ENCODE measurements around the gene RNF181.
A peak's percentile ranks its signal among the peaks of the same experiment; 100 is the strongest.

The RNF181 gene

DNA sequence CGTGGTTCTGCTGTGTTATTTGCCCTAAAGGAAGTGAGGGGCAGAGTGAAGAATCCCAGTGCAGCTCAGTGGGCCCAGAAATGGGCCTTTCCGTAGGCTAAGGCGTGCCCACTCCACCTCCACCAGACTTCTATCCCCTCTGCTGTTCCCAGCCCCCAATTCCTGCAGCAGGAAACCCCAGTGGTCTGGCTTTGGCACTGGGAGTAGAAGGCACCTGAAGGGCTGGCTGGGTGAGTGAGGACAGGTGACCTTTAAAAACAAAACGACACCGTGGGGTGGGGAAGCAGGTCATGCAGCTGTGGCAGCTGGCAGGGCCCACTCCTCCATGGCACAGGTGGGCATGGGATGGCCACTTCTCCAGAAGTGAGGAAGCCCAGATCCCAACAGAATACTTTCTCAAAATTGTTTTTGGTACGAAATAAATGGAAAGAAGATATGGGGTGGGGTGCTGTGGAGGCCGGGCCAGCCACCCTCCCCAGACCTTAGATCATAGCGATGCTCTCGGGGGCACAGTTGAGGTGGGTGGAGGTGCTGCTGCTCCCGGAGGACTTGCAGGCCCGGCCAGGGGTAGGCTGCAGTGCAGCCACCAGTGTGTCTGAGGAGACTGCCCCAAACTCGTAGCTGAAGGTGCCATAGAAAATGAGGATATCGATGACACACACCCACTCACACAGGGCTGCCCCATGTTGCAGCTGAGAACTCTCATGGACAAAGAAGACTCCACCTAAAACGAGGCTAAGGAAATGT is 3.2 kb downstream of the RNF181 start:
- H3K27ac ChIP-seq (ENCODE audit: low read depth, low read length), result no peak overlapping the region
- H3K36me3 ChIP-seq (ENCODE audit: control insufficient read depth, insufficient read depth, low read length), result peaks cover 8% of the 10 kb centered on the region
- no peak overlapping the region for H2AK5ac ChIP-seq (ENCODE audit: low read length)
- H3K23ac ChIP-seq (ENCODE audit: low read length), result no peak overlapping the region
- no peak overlapping the region for H3K9ac ChIP-seq (ENCODE audit: low read length)
- no peak overlapping the region for H3K4me3 ChIP-seq (ENCODE audit: low read length)
- H2BK15ac ChIP-seq (replicated peaks; ENCODE audit: low read depth), result no peak overlapping the region
- no CpG with 5 or more reads among the region's 14 CpGs for WGBS (ENCODE audit: extremely low coverage, insufficient coverage, low lambda C conversion rate)
- peaks cover 15% of the 10 kb centered on the region for H3K79me2 ChIP-seq (ENCODE audit: control insufficient read depth, insufficient read depth, low read length)
- no peak overlapping the region for H3K4ac ChIP-seq (ENCODE audit: low read depth, low read length)
- H2BK5ac ChIP-seq (ENCODE audit: low read length), result no peak overlapping the region
- H4K5ac ChIP-seq (ENCODE audit: low read length), result no peak overlapping the region
- no peak overlapping the region for H2BK120ac ChIP-seq (ENCODE audit: low read depth, low read length)
- no peak overlapping the region for H3K18ac ChIP-seq (ENCODE audit: low read length)
- peaks cover 22% of the 10 kb centered on the region for H3K79me1 ChIP-seq (ENCODE audit: low read length)
- no peak overlapping the region for H3K56ac ChIP-seq (ENCODE audit: low read length)
- no peak overlapping the region for H4K8ac ChIP-seq (ENCODE audit: low read depth, low read length)
- H3K4me1 ChIP-seq (ENCODE audit: control insufficient read depth, low read depth, low read length), result peaks cover 5% of the 10 kb centered on the region
- no peaks in the 10 kb centered on the region for H3K27me3 ChIP-seq (ENCODE audit: insufficient read depth, low read length, poor library complexity)
- no peak overlapping the region for H3K4me2 ChIP-seq (ENCODE audit: low read length)
- DNase-seq, result no peak

DNA sequence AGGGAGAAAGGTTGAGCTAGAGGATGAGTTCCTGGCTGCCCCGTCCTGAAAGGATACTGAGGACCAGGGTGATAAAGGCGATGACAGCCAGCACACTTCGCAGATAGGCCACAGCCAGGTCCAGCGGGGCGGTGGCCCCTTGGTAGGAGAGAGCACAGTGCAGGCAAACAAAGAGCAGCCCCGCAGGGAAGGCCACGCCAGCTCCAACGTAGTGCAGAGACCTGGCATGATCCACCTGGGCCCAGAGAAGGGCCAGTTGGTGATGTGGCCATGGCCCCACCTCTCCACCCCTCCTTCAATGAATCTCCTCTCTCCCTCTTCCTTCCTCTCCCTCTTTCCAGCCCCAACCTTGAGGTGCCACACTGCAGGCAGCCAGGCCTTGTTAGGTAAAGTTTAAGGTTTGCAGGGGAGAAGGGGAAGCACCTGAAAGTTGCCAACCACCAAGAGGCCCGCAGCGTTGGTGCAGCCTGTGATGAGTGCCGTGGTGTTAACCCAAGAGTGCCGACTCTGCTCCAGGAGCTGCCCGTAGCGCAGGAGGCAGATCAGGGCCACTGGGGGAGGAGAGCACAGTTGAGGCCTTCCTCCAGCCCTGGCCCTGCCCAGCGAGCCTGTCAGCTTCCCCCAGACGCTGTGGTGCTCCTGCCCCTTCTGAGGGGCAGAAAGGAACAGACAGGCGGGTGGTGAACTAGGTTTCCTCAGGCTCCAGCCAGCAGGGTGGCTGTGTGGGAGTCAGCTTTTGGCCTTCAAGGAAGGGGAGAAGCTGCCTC is 4.1 kb downstream of the RNF181 start:
- H3K79me2 ChIP-seq (ENCODE audit: control insufficient read depth, insufficient read depth, low read length), result peaks cover 18% of the 10 kb centered on the region
- no peak overlapping the region for H2BK120ac ChIP-seq (ENCODE audit: low read depth, low read length)
- H2BK5ac ChIP-seq (ENCODE audit: low read length), result no peak overlapping the region
- H4K8ac ChIP-seq (ENCODE audit: low read depth, low read length), result no peak overlapping the region
- WGBS (ENCODE audit: extremely low coverage, insufficient coverage, low lambda C conversion rate), result no CpG with 5 or more reads among the region's 17 CpGs
- no peak overlapping the region for H3K4ac ChIP-seq (ENCODE audit: low read depth, low read length)
- no peak overlapping the region for H4K5ac ChIP-seq (ENCODE audit: low read length)
- H2BK15ac ChIP-seq (replicated peaks; ENCODE audit: low read depth), result no peak overlapping the region
- H3K9ac ChIP-seq (ENCODE audit: low read length), result no peak overlapping the region
- H3K4me2 ChIP-seq (ENCODE audit: low read length), result no peak overlapping the region
- no peaks in the 10 kb centered on the region for H3K27me3 ChIP-seq (ENCODE audit: insufficient read depth, low read length, poor library complexity)
- H3K56ac ChIP-seq (ENCODE audit: low read length), result no peak overlapping the region
- peaks cover 24% of the 10 kb centered on the region for H3K79me1 ChIP-seq (ENCODE audit: low read length)
- no peak overlapping the region for H3K23ac ChIP-seq (ENCODE audit: low read length)
- no peak for DNase-seq
- H3K18ac ChIP-seq (ENCODE audit: low read length), result no peak overlapping the region
- no peak overlapping the region for H3K4me3 ChIP-seq (ENCODE audit: low read length)
- H2AK5ac ChIP-seq (ENCODE audit: low read length), result no peak overlapping the region
- no peak overlapping the region for H3K27ac ChIP-seq (ENCODE audit: low read depth, low read length)
- H3K36me3 ChIP-seq (ENCODE audit: control insufficient read depth, insufficient read depth, low read length), result peaks cover 8% of the 10 kb centered on the region
- H3K4me1 ChIP-seq (ENCODE audit: control insufficient read depth, low read depth, low read length), result peaks cover 4% of the 10 kb centered on the region

DNA sequence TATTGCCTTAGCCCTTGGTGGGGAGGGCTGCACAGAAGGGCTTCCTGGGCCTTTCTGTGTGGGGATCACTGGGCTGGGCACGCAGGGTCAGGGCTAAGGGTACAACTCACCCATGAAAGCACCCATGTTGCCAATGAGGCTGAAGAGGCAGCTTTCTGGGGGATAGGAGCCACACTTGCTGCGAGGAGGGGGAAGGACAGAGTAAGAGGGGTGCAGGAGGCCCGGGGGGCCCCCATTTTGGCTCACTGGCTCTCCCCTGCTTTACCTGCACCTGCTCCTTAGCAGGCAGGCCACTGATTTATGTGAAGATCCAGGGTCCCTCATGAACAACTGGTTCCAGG is 4.7 kb downstream of the RNF181 start:
- Histone ChIP-seq H3K4me1 (ENCODE audit: control insufficient read depth, low read depth, low read length) (peaks cover 4% of the 10 kb centered on the region), H4K8ac (ENCODE audit: low read depth, low read length) (no peak overlapping the region), H3K36me3 (ENCODE audit: control insufficient read depth, insufficient read depth, low read length) (peaks cover 8% of the 10 kb centered on the region), H3K79me1 (ENCODE audit: low read length) (peaks cover 24% of the 10 kb centered on the region), H3K4me2 (ENCODE audit: low read length) (no peak overlapping the region), H2BK120ac (ENCODE audit: low read depth, low read length) (no peak overlapping the region), H3K56ac (ENCODE audit: low read length) (no peak overlapping the region), H2AK5ac (ENCODE audit: low read length) (no peak overlapping the region), H3K27me3 (ENCODE audit: insufficient read depth, low read length, poor library complexity) (no peaks in the 10 kb centered on the region), H3K23ac (ENCODE audit: low read length) (no peak overlapping the region), H3K27ac (ENCODE audit: low read depth, low read length) (no peak overlapping the region), H2BK15ac (replicated peaks; ENCODE audit: low read depth) (no peak overlapping the region), H3K79me2 (ENCODE audit: control insufficient read depth, insufficient read depth, low read length) (peaks cover 18% of the 10 kb centered on the region), H4K5ac (ENCODE audit: low read length) (no peak overlapping the region), H3K4ac (ENCODE audit: low read depth, low read length) (no peak overlapping the region), H3K4me3 (ENCODE audit: low read length) (no peak overlapping the region), H3K18ac (ENCODE audit: low read length) (no peak overlapping the region), H2BK5ac (ENCODE audit: low read length) (no peak overlapping the region), H3K9ac (ENCODE audit: low read length) (no peak overlapping the region)
- no CpG with 5 or more reads among the region's 3 CpGs for WGBS (ENCODE audit: extremely low coverage, insufficient coverage, low lambda C conversion rate)
- no peak for DNase-seq

DNA sequence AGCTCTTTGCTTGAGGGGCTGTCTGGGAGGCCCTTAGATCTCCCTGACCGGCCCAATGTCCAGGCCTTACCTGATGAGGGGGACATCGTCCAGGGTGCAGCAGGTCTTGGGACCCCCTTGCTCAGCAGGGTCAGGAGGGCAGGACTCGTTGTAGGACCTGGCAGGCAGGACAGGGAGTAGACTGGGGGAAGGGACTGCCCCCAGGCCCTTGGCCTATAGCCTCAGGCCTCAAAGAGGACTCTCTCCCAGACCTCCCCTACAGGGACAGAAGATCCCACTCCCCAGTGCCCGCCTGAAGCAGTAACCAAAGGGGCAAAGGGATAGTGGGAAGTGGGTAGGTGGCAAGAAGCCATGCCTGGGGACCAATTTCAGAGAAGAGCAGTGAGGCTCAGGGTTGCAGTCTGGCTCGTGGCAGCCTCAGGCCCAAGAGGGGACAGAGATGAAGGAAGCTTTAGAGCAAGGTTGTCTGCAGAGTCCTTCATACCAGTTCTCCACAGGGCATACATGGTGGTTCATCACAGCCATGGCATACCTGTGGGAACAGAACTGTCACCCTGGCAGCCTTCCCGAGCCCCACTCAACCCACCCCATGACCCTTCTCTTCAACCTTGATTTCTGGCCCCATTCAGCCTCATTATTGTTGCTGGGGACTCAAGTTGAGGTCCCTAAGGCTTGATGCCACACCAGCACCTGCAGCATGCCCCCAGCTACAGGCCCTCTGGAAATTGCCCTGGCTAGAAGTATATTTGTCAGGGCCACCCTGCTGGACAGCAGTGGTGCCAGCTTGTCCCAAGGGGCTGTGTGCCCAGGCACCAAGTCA is 5.6 kb downstream of the RNF181 start:
- peaks cover 24% of the 10 kb centered on the region for H3K79me1 ChIP-seq (ENCODE audit: low read length)
- H3K18ac ChIP-seq (ENCODE audit: low read length), result no peak overlapping the region
- peaks cover 4% of the 10 kb centered on the region for H3K4me1 ChIP-seq (ENCODE audit: control insufficient read depth, low read depth, low read length)
- H3K4me2 ChIP-seq (ENCODE audit: low read length), result no peak overlapping the region
- H2BK15ac ChIP-seq (replicated peaks; ENCODE audit: low read depth), result no peak overlapping the region
- H4K8ac ChIP-seq (ENCODE audit: low read depth, low read length), result no peak overlapping the region
- H3K23ac ChIP-seq (ENCODE audit: low read length), result no peak overlapping the region
- H3K9ac ChIP-seq (ENCODE audit: low read length), result peak overlapping the region; percentile 92
- WGBS (ENCODE audit: extremely low coverage, insufficient coverage, low lambda C conversion rate), result no CpG with 5 or more reads among the region's 6 CpGs
- no peak overlapping the region for H4K5ac ChIP-seq (ENCODE audit: low read length)
- H3K79me2 ChIP-seq (ENCODE audit: control insufficient read depth, insufficient read depth, low read length), result peaks cover 14% of the 10 kb centered on the region
- peaks cover 10% of the 10 kb centered on the region for H3K36me3 ChIP-seq (ENCODE audit: control insufficient read depth, insufficient read depth, low read length)
- DNase-seq, result no peak
- no peak overlapping the region for H2AK5ac ChIP-seq (ENCODE audit: low read length)
- peak overlapping the region; percentile 98 for H3K56ac ChIP-seq (ENCODE audit: low read length)
- H3K4ac ChIP-seq (ENCODE audit: low read depth, low read length), result no peak overlapping the region
- H3K27ac ChIP-seq (ENCODE audit: low read depth, low read length), result no peak overlapping the region
- no peaks in the 10 kb centered on the region for H3K27me3 ChIP-seq (ENCODE audit: insufficient read depth, low read length, poor library complexity)
- H2BK120ac ChIP-seq (ENCODE audit: low read depth, low read length), result no peak overlapping the region
- no peak overlapping the region for H2BK5ac ChIP-seq (ENCODE audit: low read length)
- H3K4me3 ChIP-seq (ENCODE audit: low read length), result no peak overlapping the region

DNA sequence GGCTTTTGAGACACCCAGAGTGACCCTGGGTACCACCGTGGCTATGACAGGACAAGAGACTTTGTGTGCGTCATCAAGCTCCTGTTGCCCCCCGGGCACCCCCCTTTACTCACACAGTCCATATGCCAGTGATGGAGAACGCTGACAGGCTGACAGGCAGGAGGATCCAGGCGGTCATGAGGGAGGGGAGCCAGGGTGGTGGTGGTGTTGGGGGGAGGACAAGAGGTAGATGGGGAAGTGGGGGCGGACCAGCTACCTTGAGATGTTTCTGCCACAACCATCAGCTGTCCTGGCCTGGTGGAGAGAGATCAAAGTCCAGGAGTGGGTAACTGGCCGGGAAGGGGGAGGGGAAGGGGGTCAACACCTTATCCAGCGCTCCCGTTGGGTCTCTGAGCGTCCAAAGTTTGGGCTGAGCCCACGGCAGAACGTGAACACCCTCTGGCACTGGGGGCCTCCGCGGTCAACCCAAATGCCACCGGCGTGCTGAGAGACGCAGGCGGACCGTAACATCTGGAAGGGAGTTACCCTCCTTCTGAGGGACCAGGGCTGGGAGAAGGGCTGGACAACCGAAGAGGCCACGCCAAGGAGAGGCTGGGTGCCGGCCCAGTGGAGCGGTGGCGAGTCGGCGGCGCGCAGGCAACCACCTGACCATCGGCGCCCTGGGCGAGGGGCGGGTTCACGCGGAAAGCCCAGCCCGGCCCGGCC is 6.4 kb downstream of the RNF181 start:
- no peak overlapping the region for H4K5ac ChIP-seq (ENCODE audit: low read length)
- H4K8ac ChIP-seq (ENCODE audit: low read depth, low read length), result no peak overlapping the region
- peaks cover 8% of the 10 kb centered on the region for H3K36me3 ChIP-seq (ENCODE audit: control insufficient read depth, insufficient read depth, low read length)
- no peak overlapping the region for H2BK120ac ChIP-seq (ENCODE audit: low read depth, low read length)
- H3K4me3 ChIP-seq (ENCODE audit: low read length), result peak overlapping the region; percentile 67
- H3K4me2 ChIP-seq (ENCODE audit: low read length), result peak overlapping the region; percentile 92
- H3K23ac ChIP-seq (ENCODE audit: low read length), result no peak overlapping the region
- peaks cover 4% of the 10 kb centered on the region for H3K4me1 ChIP-seq (ENCODE audit: control insufficient read depth, low read depth, low read length)
- no peak overlapping the region for H2BK5ac ChIP-seq (ENCODE audit: low read length)
- peaks cover 18% of the 10 kb centered on the region for H3K79me1 ChIP-seq (ENCODE audit: low read length)
- H3K56ac ChIP-seq (ENCODE audit: low read length), result peak overlapping the region; percentile 98
- no peak overlapping the region for H3K27ac ChIP-seq (ENCODE audit: low read depth, low read length)
- H3K27me3 ChIP-seq (ENCODE audit: insufficient read depth, low read length, poor library complexity), result no peaks in the 10 kb centered on the region
- no peak overlapping the region for H3K4ac ChIP-seq (ENCODE audit: low read depth, low read length)
- peak; percentile 44 for DNase-seq
- peaks cover 6% of the 10 kb centered on the region for H3K79me2 ChIP-seq (ENCODE audit: control insufficient read depth, insufficient read depth, low read length)
- peak overlapping the region; percentile 92 for H3K9ac ChIP-seq (ENCODE audit: low read length)
- WGBS (ENCODE audit: extremely low coverage, insufficient coverage, low lambda C conversion rate), result no CpG with 5 or more reads among the region's 36 CpGs
- H2AK5ac ChIP-seq (ENCODE audit: low read length), result no peak overlapping the region
- no peak overlapping the region for H2BK15ac ChIP-seq (replicated peaks; ENCODE audit: low read depth)
- H3K18ac ChIP-seq (ENCODE audit: low read length), result peak overlapping the region; percentile 6
